ENCODE data around the gene HES3. TPM values are rescaled to one million over a fixed set of nuclear protein-coding genes. Genes with fewer than 3 reads are reported as not detected.

The HES3 gene
- total RNA-seq, 2 experiments from 2014 or later = not detected

- CTCF ChIA-PET (ENCODE audit: unreplicated experiment) = interaction anchor here (0.6 kb wide), 1 partner anchor 50 kb away, joined by 3 read pairs; no protein-coding TSS in a partner anchor
- Histone ChIP-seq H3K27ac (ENCODE audit: low read depth, low read length, poor library complexity, severe bottlenecking) (no peak overlapping the region), H3K4me1 (ENCODE audit: insufficient read depth, low read length, poor library complexity, severe bottlenecking) (no peaks in the 10 kb centered on the region), H3K36me3 (ENCODE audit: insufficient read depth, low read length) (no peaks in the 10 kb centered on the region), H2AFZ (ENCODE audit: low read length) (no peak overlapping the region), H3K4me2 (ENCODE audit: low read length) (no peak overlapping the region), H3K79me2 (ENCODE audit: insufficient read depth, low read depth, low read length) (no peaks in the 10 kb centered on the region), H3K4me3 (ENCODE audit: low read depth, low read length, poor library complexity, severe bottlenecking) (no peak overlapping the region), H4K20me1 (ENCODE audit: insufficient read depth, low read length) (no peaks in the 10 kb centered on the region), H3K9me2 (ENCODE audit: insufficient read depth, low read length) (no peaks in the 10 kb centered on the region), H3K9me3 (ENCODE audit: low read length) (no peaks in the 10 kb centered on the region)
- no TSS peak for BruUV-seq (replicated peaks)
- POLR2A ChIA-PET = no interaction called here
- TF ChIP-seq EZH2phosphoT487 (IDR thresholded peaks at IDR 0.05; ENCODE audit: borderline replicate concordance, low read depth, low read length) (no peak), CTCF (conservative IDR thresholded peaks at IDR 0.05; ENCODE audit: low read length) (no peak)
- intact Hi-C loops (cut with micrococcal nuclease; ENCODE audit: unreplicated experiment) = no loop called here
- no peak for DNase-seq (ENCODE audit: low spot score)
Observed at GRCh38 chr1:6281511-6282402, 37.8 kb downstream of the HES3 start.

- H3K4me2 ChIP-seq (ENCODE audit: low read length) = no peak overlapping the region
- no TSS peak for BruUV-seq (replicated peaks)
- no peaks in the 10 kb centered on the region for H4K20me1 ChIP-seq (ENCODE audit: insufficient read depth, low read length)
- H2AFZ ChIP-seq (ENCODE audit: low read length) = no peak overlapping the region
- no peaks in the 10 kb centered on the region for H3K4me1 ChIP-seq (ENCODE audit: insufficient read depth, low read length, poor library complexity, severe bottlenecking)
- POLR2A ChIA-PET = no interaction called here
- CTCF ChIA-PET (ENCODE audit: unreplicated experiment) = interaction anchor here (0.6 kb wide), 1 partner anchor 51 kb away, joined by 3 read pairs; no protein-coding TSS in a partner anchor
- intact Hi-C loops (cut with micrococcal nuclease; ENCODE audit: unreplicated experiment) = no loop called here
- no peak for DNase-seq (ENCODE audit: low spot score)
- no peaks in the 10 kb centered on the region for H3K79me2 ChIP-seq (ENCODE audit: insufficient read depth, low read depth, low read length)
- H3K4me3 ChIP-seq (ENCODE audit: low read depth, low read length, poor library complexity, severe bottlenecking) = no peak overlapping the region
- no peaks in the 10 kb centered on the region for H3K36me3 ChIP-seq (ENCODE audit: insufficient read depth, low read length)
- no peaks in the 10 kb centered on the region for H3K9me2 ChIP-seq (ENCODE audit: insufficient read depth, low read length)
- H3K27ac ChIP-seq (ENCODE audit: low read depth, low read length, poor library complexity, severe bottlenecking) = no peak overlapping the region
- H3K9me3 ChIP-seq (ENCODE audit: low read length) = no peaks in the 10 kb centered on the region
- TF ChIP-seq CTCF (conservative IDR thresholded peaks at IDR 0.05; ENCODE audit: low read length) (no peak), EZH2phosphoT487 (IDR thresholded peaks at IDR 0.05; ENCODE audit: borderline replicate concordance, low read depth, low read length) (no peak)
Observed at GRCh38 chr1:6282577-6283270, 38.7 kb downstream of the HES3 start.
